Naive thymus-derived CD4-positive, alpha-beta T cell (primary cell): Measurements from ENCODE around the gene SETD3. TPM values are rescaled to one million over a fixed set of nuclear protein-coding genes. Genes with fewer than 3 reads are reported as not detected.

Experiments used
- ATAC-seq: fragments of 150-1000 bp; cut with Tn5 transposase; 2 replicates; pipeline ENCODE4 v1.10.0; 2021; ENCODE audit warnings: mild to moderate bottlenecking, moderate library complexity
- CTCF ChIA-PET: fragments of 350-600 bp; sonication (Branson Sonifier 250); formaldehyde crosslinking; loops from one replicate; lab custom pipeline; 2021; ENCODE audit warnings: antibody characterized with exemption; lab: Charles Lee
- POLR2A ChIA-PET: fragments of 350-600 bp; sonication (Branson Sonifier 250); formaldehyde crosslinking; loops from one replicate; lab custom pipeline; 2021; ENCODE audit warnings: antibody characterized with exemption, inconsistent platforms; lab: Charles Lee
- DNase-seq, 9 donors: peaks; one replicate each; pipeline versions ENCODE4 v3.0.0 to v3.0.0-alpha.2; 2020 to 2022; ENCODE audit warnings: mixed read lengths in 1 of 9
- H3K27ac ChIP-seq: one replicate; pipeline ENCODE4 v1.7.0; 2013; ENCODE audit warnings: mild to moderate bottlenecking, low read depth, low read length, moderate library complexity
- H3K27me3 ChIP-seq, 2 donors: one replicate each; pipeline ENCODE4 v1.7.0; 2013; ENCODE audit warnings: low read length in 2 of 2, mild to moderate bottlenecking in 2 of 2, moderate library complexity in 2 of 2; ENCODE audit not compliant: control insufficient read depth in 2 of 2, insufficient read depth in 2 of 2
- H3K36me3 ChIP-seq, 3 experiments: 1 replicate in 2 of 3; 2 replicates in 1 of 3; pipeline ENCODE4 v1.7.0; 2013; ENCODE audit warnings: low read length in 3 of 3, mild to moderate bottlenecking in 3 of 3, moderate library complexity in 1 of 3; ENCODE audit not compliant: insufficient read depth in 3 of 3, control insufficient read depth in 2 of 3
- H3K4me1 ChIP-seq, 2 donors: one replicate each; pipeline ENCODE4 v1.7.0; 2013; ENCODE audit warnings: low read length in 2 of 2, mild to moderate bottlenecking in 2 of 2, moderate library complexity in 1 of 2; ENCODE audit not compliant: control insufficient read depth in 2 of 2, insufficient read depth in 2 of 2
- H3K4me3 ChIP-seq: 2 replicates; pipeline ENCODE4 v1.7.0; 2013; ENCODE audit warnings: mild to moderate bottlenecking, low read length
- H3K9me3 ChIP-seq, 3 experiments: 1 replicate in 2 of 3; 2 replicates in 1 of 3; pipeline ENCODE4 v1.7.0; 2013; ENCODE audit warnings: low read length in 3 of 3; ENCODE audit not compliant: control insufficient read depth in 2 of 3
- H3K27ac Mint-ChIP-seq, 9 donors: one replicate each; pipeline ENCODE4 v1.8.0; 2020 to 2022; ENCODE audit warnings: mixed read lengths in 9 of 9, mild to moderate bottlenecking in 8 of 9, moderate library complexity in 5 of 9, inconsistent platforms in 2 of 9
- H3K27me3 Mint-ChIP-seq, 5 donors: one replicate each; pipeline ENCODE4 v1.8.0; 2021 to 2022; ENCODE audit warnings: mixed read lengths in 5 of 5, mild to moderate bottlenecking in 1 of 5
- H3K36me3 Mint-ChIP-seq, 5 donors: one replicate each; pipeline ENCODE4 v1.8.0; 2020 to 2022; ENCODE audit warnings: mixed read lengths in 5 of 5, mild to moderate bottlenecking in 3 of 5, inconsistent platforms in 1 of 5
- H3K4me1 Mint-ChIP-seq, 7 donors: one replicate each; pipeline ENCODE4 v1.8.0; 2020 to 2022; ENCODE audit warnings: mixed read lengths in 7 of 7, mild to moderate bottlenecking in 3 of 7, inconsistent platforms in 1 of 7
- H3K4me3 Mint-ChIP-seq, 10 donors: one replicate each; pipeline ENCODE4 v1.8.0; 2020 to 2022; ENCODE audit warnings: mild to moderate bottlenecking in 10 of 10, mixed read lengths in 10 of 10, moderate library complexity in 6 of 10, inconsistent platforms in 2 of 10
- H3K9me3 Mint-ChIP-seq, 11 donors: one replicate each; pipeline ENCODE4 v1.8.0; 2020 to 2022; ENCODE audit warnings: mixed read lengths in 11 of 11, mild to moderate bottlenecking in 4 of 11, inconsistent platforms in 1 of 11, moderate library complexity in 1 of 11
- intact Hi-C, 2 donors: fragments of 100-400 bp; cut with micrococcal nuclease; formaldehyde crosslinking; loops; one replicate each; pipeline ENCODE4 v1.15.1; 2023
- polyA plus RNA-seq, 2 donors: library from polyadenylated mRNA; unstranded; fragments of 300-500 nt; fragmentation: Illumina TruSeq; gene quantifications; one replicate each; pipeline ENCODE4 v1.2.3, GENCODE V29; 2021
- total RNA-seq, 6 experiments: library from RNA in 5 of 6; stranded (reverse) in 5 of 6; gene quantifications; 1 replicate in 5 of 6; 2 replicates in 1 of 6; pipeline ENCODE4 v1.2.3 and lab custom pipeline; 2021 to 2026

The SETD3 gene
- total and polyA plus RNA-seq, 7 experiments from 2014 or later, result 32.2 to 59.4 (median 53.0) TPM

GRCh38 chr14:99445931-99446330 lies 34.7 kb downstream of the SETD3 start:
- peak overlapping the region in 1 of 9 donors; percentile 25 for H3K27ac Mint-ChIP-seq
- Histone ChIP-seq H3K27me3 (no peaks in the 10 kb centered on the region), H3K9me3 (no peaks in the 10 kb centered on the region), H3K36me3 (peaks cover 7 to 46% (median 9%) of the 10 kb centered on the region in 3 experiments), H3K4me3 (no peak overlapping the region), H3K4me1 (no peaks in the 10 kb centered on the region), H3K27ac (no peak overlapping the region)
- CTCF ChIA-PET, result no interaction called here
- POLR2A ChIA-PET, result no interaction called here
- peaks cover 9 to 57% (median 18%) of the 10 kb centered on the region in 7 donors for H3K4me1 Mint-ChIP-seq
- peaks cover 17 to 76% (median 39%) of the 10 kb centered on the region in 5 donors for H3K36me3 Mint-ChIP-seq
- no peak for ATAC-seq
- no peak overlapping the region for H3K4me3 Mint-ChIP-seq
- no peaks in the 10 kb centered on the region for H3K27me3 Mint-ChIP-seq
- no peaks in the 10 kb centered on the region for H3K9me3 Mint-ChIP-seq
- intact Hi-C loops, result no loop called here
- DNase-seq, result no peak

GRCh38 chr14:99441918-99442317 lies 38.7 kb downstream of the SETD3 start:
- Histone ChIP-seq H3K27me3 (no peaks in the 10 kb centered on the region), H3K27ac (no peak overlapping the region), H3K4me3 (no peak overlapping the region), H3K9me3 (no peaks in the 10 kb centered on the region), H3K36me3 (peaks cover 0 to 20% (median 0%) of the 10 kb centered on the region in 3 experiments), H3K4me1 (peaks cover 6 to 10% of the 10 kb centered on the region in 2 donors)
- ChIA-PET CTCF (no interaction called here), POLR2A (no interaction called here)
- ATAC-seq (no peak), DNase-seq (no peak)
- Mint-ChIP-seq H3K4me3 (no peak overlapping the region), H3K4me1 (peaks cover 24 to 69% (median 43%) of the 10 kb centered on the region in 7 donors), H3K9me3 (no peaks in the 10 kb centered on the region), H3K36me3 (peaks cover 11 to 76% (median 38%) of the 10 kb centered on the region in 5 donors), H3K27me3 (no peaks in the 10 kb centered on the region), H3K27ac (peak overlapping the region in 1 of 9 donors; percentile 52)
- intact Hi-C loops, result no loop called here

- DNase-seq, result no peak
- ChIA-PET POLR2A (no interaction called here), CTCF (no interaction called here)
- H3K27ac Mint-ChIP-seq, result peak overlapping the region in 2 of 9 donors; percentile 52
- no peaks in the 10 kb centered on the region for H3K27me3 Mint-ChIP-seq
- no peak overlapping the region for H3K27ac ChIP-seq
- H3K27me3 ChIP-seq, result no peaks in the 10 kb centered on the region
- peak; percentile 14 for ATAC-seq
- H3K9me3 ChIP-seq, result no peaks in the 10 kb centered on the region
- peaks cover 30 to 72% (median 49%) of the 10 kb centered on the region in 7 donors for H3K4me1 Mint-ChIP-seq
- peaks cover 0 to 16% (median 0%) of the 10 kb centered on the region in 3 experiments for H3K36me3 ChIP-seq
- H3K4me3 ChIP-seq, result no peak overlapping the region
- H3K9me3 Mint-ChIP-seq, result no peaks in the 10 kb centered on the region
- H3K4me1 ChIP-seq, result peaks cover 12 to 14% of the 10 kb centered on the region in 2 donors
- H3K36me3 Mint-ChIP-seq, result peaks cover 11 to 76% (median 35%) of the 10 kb centered on the region in 5 donors
- H3K4me3 Mint-ChIP-seq, result peak overlapping the region in 1 of 10 donors; percentile 54
- intact Hi-C loops, result no loop called here
These were observed 39.3 kb downstream of the SETD3 start for GRCh38 chr14:99441157-99441870.

- Histone ChIP-seq H3K36me3 (peaks cover 0 to 12% (median 0%) of the 10 kb centered on the region in 3 experiments), H3K27ac (no peak overlapping the region), H3K4me1 (peaks cover 14 to 24% of the 10 kb centered on the region in 2 donors), H3K27me3 (no peaks in the 10 kb centered on the region), H3K9me3 (no peaks in the 10 kb centered on the region), H3K4me3 (no peak overlapping the region)
- Mint-ChIP-seq H3K27ac (peak overlapping the region in 2 of 9 donors; percentile 27 to 37), H3K36me3 (peaks cover 15 to 81% (median 38%) of the 10 kb centered on the region in 5 donors), H3K4me1 (peaks cover 37 to 81% (median 56%) of the 10 kb centered on the region in 7 donors), H3K9me3 (no peaks in the 10 kb centered on the region), H3K4me3 (no peak overlapping the region), H3K27me3 (no peaks in the 10 kb centered on the region)
- no peak for DNase-seq
- ChIA-PET POLR2A (no interaction called here), CTCF (no interaction called here)
- no peak for ATAC-seq
- intact Hi-C loops, result no loop called here
These were observed 40.4 kb downstream of the SETD3 start for GRCh38 chr14:99440278-99440677.

GRCh38 chr14:99437706-99438105 lies 43.0 kb downstream of the SETD3 start:
- no peak overlapping the region for H3K4me3 ChIP-seq
- H3K4me1 ChIP-seq, result peaks cover 14 to 24% of the 10 kb centered on the region in 2 donors
- H3K9me3 ChIP-seq, result no peaks in the 10 kb centered on the region
- DNase-seq (no peak), ATAC-seq (no peak)
- CTCF ChIA-PET, result no interaction called here
- no peak overlapping the region for H3K27ac ChIP-seq
- intact Hi-C loops, result no loop called here
- Mint-ChIP-seq H3K4me1 (peaks cover 40 to 70% (median 54%) of the 10 kb centered on the region in 7 donors), H3K36me3 (peaks cover 14 to 72% (median 42%) of the 10 kb centered on the region in 5 donors), H3K9me3 (peaks cover 0 to 2% (median 0%) of the 10 kb centered on the region in 11 donors), H3K27ac (peak overlapping the region in 6 of 9 donors; percentile 40 to 88 (median 66)), H3K27me3 (no peaks in the 10 kb centered on the region), H3K4me3 (peak overlapping the region in 2 of 10 donors; percentile 1 to 32)
- H3K27me3 ChIP-seq, result no peaks in the 10 kb centered on the region
- POLR2A ChIA-PET, result interaction anchor here (1.5 kb wide), 1 partner anchor 43 kb away, joined by 4 read pairs; the partner anchor contains the start of genes CCNK and SETD3
- H3K36me3 ChIP-seq, result peaks cover 0 to 15% (median 0%) of the 10 kb centered on the region in 3 experiments

GRCh38 chr14:99436247-99437180 lies 44.1 kb downstream of the SETD3 start:
- ATAC-seq (peak; percentile 70), DNase-seq (no peak)
- Histone ChIP-seq H3K27ac (no peak overlapping the region), H3K4me3 (no peak overlapping the region), H3K4me1 (peaks cover 14 to 24% of the 10 kb centered on the region in 2 donors), H3K36me3 (peaks cover 0 to 18% (median 0%) of the 10 kb centered on the region in 3 experiments), H3K27me3 (no peaks in the 10 kb centered on the region), H3K9me3 (no peaks in the 10 kb centered on the region)
- Mint-ChIP-seq H3K27me3 (no peaks in the 10 kb centered on the region), H3K4me1 (peaks cover 28 to 59% (median 42%) of the 10 kb centered on the region in 7 donors), H3K4me3 (peak overlapping the region in 6 of 10 donors; percentile 0 to 52 (median 11)), H3K27ac (peak overlapping the region in 8 of 9 donors; percentile 40 to 88 (median 60)), H3K9me3 (peaks cover 0 to 2% (median 0%) of the 10 kb centered on the region in 11 donors), H3K36me3 (peaks cover 8 to 72% (median 40%) of the 10 kb centered on the region in 5 donors)
- CTCF ChIA-PET, result no interaction called here
- POLR2A ChIA-PET, result interaction anchor here (0.6 kb wide), 1 partner anchor 1351 kb away, joined by 4 read pairs; no protein-coding TSS in a partner anchor
- intact Hi-C loops, result no loop called here
